Neuronal stem cell (in vitro differentiated cells): ENCODE data around the gene FAM8A1.
"Not testable (repeated sequence)": the region's sequence is repeated elsewhere in the genome, so short reads cannot be mapped to it uniquely, and the experiment has no call there.

ENCODE experiments used
- DNase-seq: peaks from one replicate; pipeline ENCODE4 v3.0.0-alpha.2; 2013; ENCODE audit warnings: low spot score
- H2AFZ ChIP-seq: one replicate; pipeline ENCODE4 v1.6.1; 2013; ENCODE audit warnings: mild to moderate bottlenecking, low read length, inconsistent platforms
- H2AK5ac ChIP-seq: 2 replicates; pipeline ENCODE4 v1.6.1; 2013; ENCODE audit warnings: low read depth, mild to moderate bottlenecking, inconsistent platforms, low read length, moderate library complexity, mixed read lengths
- H2BK120ac ChIP-seq: 2 replicates; pipeline ENCODE4 v1.6.1; 2013; ENCODE audit warnings: low read depth, mild to moderate bottlenecking, inconsistent platforms, low read length, moderate library complexity, mixed read lengths
- H2BK12ac ChIP-seq: one replicate; pipeline ENCODE4 v1.6.1; 2013; ENCODE audit warnings: low read length, inconsistent platforms
- H2BK15ac ChIP-seq: 2 replicates; pipeline ENCODE4 v1.6.1; 2013; ENCODE audit warnings: mild to moderate bottlenecking, low read length, inconsistent platforms, mixed read lengths
- H2BK5ac ChIP-seq: one replicate; pipeline ENCODE4 v1.6.1; 2013; ENCODE audit warnings: inconsistent platforms, mild to moderate bottlenecking, low read length, moderate library complexity
- H3K14ac ChIP-seq: one replicate; pipeline ENCODE4 v1.6.1; 2013; ENCODE audit warnings: low read length, inconsistent platforms
- H3K18ac ChIP-seq: 2 replicates; pipeline ENCODE4 v1.6.1; 2013; ENCODE audit warnings: low read length, inconsistent platforms
- H3K23ac ChIP-seq: 2 replicates; pipeline ENCODE4 v1.6.1; 2013; ENCODE audit warnings: low read depth, mild to moderate bottlenecking, mixed read lengths, low read length, inconsistent platforms; ENCODE audit not compliant: poor library complexity
- H3K27ac ChIP-seq: replicated peaks from 3 replicates; pipeline ENCODE4 v1.5.1; 2013; ENCODE audit warnings: low read length, inconsistent platforms
- H3K27me3 ChIP-seq, 3 experiments: 2 replicates each; pipeline ENCODE4 v1.6.1; 2013; ENCODE audit warnings: low read length in 3 of 3, mild to moderate bottlenecking in 2 of 3, inconsistent platforms in 1 of 3, low read depth in 1 of 3, mixed read lengths in 1 of 3, moderate library complexity in 1 of 3; ENCODE audit not compliant: control insufficient read depth in 3 of 3, insufficient read depth in 3 of 3
- H3K36me3 ChIP-seq, 2 donors: replicated peaks in 1 of 2; 2 replicates each; pipeline ENCODE4 v1.6.1; 2013; ENCODE audit warnings: low read length in 2 of 2; ENCODE audit not compliant: control insufficient read depth in 2 of 2, insufficient read depth in 2 of 2
- H3K4ac ChIP-seq: 2 replicates; pipeline ENCODE4 v1.6.1; 2013; ENCODE audit warnings: inconsistent platforms, mild to moderate bottlenecking, low read length, moderate library complexity
- H3K4me1 ChIP-seq, 2 donors: 1 replicate in 1 of 2; 2 replicates in 1 of 2; pipeline ENCODE4 v1.6.1; 2013; ENCODE audit warnings: low read length in 2 of 2, low read depth in 1 of 2; ENCODE audit not compliant: control insufficient read depth in 2 of 2, insufficient read depth in 1 of 2
- H3K4me2 ChIP-seq: one replicate; pipeline ENCODE4 v1.6.1; 2013; ENCODE audit warnings: mild to moderate bottlenecking, low read length, inconsistent platforms; ENCODE audit not compliant: insufficient read depth, poor library complexity, severe bottlenecking
- H3K4me3 ChIP-seq, 2 donors: 2 replicates each; pipeline ENCODE4 v1.5.1; 2013; ENCODE audit warnings: low read length in 2 of 2, mild to moderate bottlenecking in 2 of 2, inconsistent platforms in 1 of 2, moderate library complexity in 1 of 2
- H3K79me1 ChIP-seq: one replicate; pipeline ENCODE4 v1.6.1; 2013; ENCODE audit warnings: low read depth, mild to moderate bottlenecking, inconsistent platforms, low read length, moderate library complexity
- H3K9ac ChIP-seq: one replicate; pipeline ENCODE4 v1.6.1; 2013; ENCODE audit warnings: mild to moderate bottlenecking, low read depth, low read length, inconsistent platforms; ENCODE audit not compliant: poor library complexity
- H3K9me3 ChIP-seq, 2 donors: replicated peaks in 1 of 2; 2 replicates each; pipeline versions ENCODE3 to v1.6.1; 2013; ENCODE audit warnings: low read length in 2 of 2, mild to moderate bottlenecking in 2 of 2, inconsistent platforms in 1 of 2, low read depth in 1 of 2, mixed read lengths in 1 of 2, moderate library complexity in 1 of 2; ENCODE audit not compliant: control insufficient read depth in 2 of 2, insufficient read depth in 1 of 2
- H4K8ac ChIP-seq: one replicate; pipeline ENCODE4 v1.6.1; 2013; ENCODE audit warnings: low read depth, mild to moderate bottlenecking, inconsistent platforms, low read length, moderate library complexity
- H4K91ac ChIP-seq: one replicate; pipeline ENCODE4 v1.6.1; 2013; ENCODE audit warnings: low read length, low read depth, mild to moderate bottlenecking, inconsistent platforms; ENCODE audit not compliant: poor library complexity
- WGBS, 2 donors: extraction: QIAGEN DNeasy Blood & Tissue Kit; methylation state at CpG; one replicate each; pipeline ENCODE4 v1.1.7; 2013; ENCODE audit warnings: missing lambda C conversion rate in 2 of 2, mixed read lengths in 1 of 2; ENCODE audit not compliant: insufficient read length in 2 of 2, insufficient replicate concordance in 1 of 2; ENCODE audit errors: extremely low coverage in 2 of 2; 5-methylcytosine and 5-hydroxymethylcytosine counted together

Gene FAM8A1

GRCh38 chr6:17580518-17581048 is 19.5 kb upstream of the FAM8A1 start:
- Histone ChIP-seq H4K91ac (no peak overlapping the region), H3K79me1 (no peaks in the 10 kb centered on the region), H2BK12ac (no peak overlapping the region), H3K9ac (no peak overlapping the region), H3K14ac (peak overlapping the region; percentile 56), H2AFZ (peak overlapping the region; percentile 11), H3K36me3 (no peaks in the 10 kb centered on the region), H3K4me1 (peaks cover 0 to 2% of the 10 kb centered on the region in 2 donors), H3K4ac (no peak overlapping the region), H3K4me3 (peak overlapping the region in 1 of 2 donors; percentile 30), H3K18ac (no peak overlapping the region), H4K8ac (no peak overlapping the region), H3K23ac (no peak overlapping the region), H2BK5ac (no peak overlapping the region), H3K4me2 (no peak overlapping the region), H2BK15ac (no peak overlapping the region), H2BK120ac (no peak overlapping the region), H3K9me3 (peaks cover 4 to 7% of the 10 kb centered on the region in 2 donors), H3K27me3 (no peaks in the 10 kb centered on the region), H2AK5ac (no peak overlapping the region), H3K27ac (no peak overlapping the region)
- DNase-seq: no peak
- no CpG with 5 or more reads among the region's 53 CpGs for WGBS, 2 donors

GRCh38 chr6:17581282-17581681 is 18.8 kb upstream of the FAM8A1 start:
- not testable (repeated sequence) for H4K91ac ChIP-seq, H4K8ac ChIP-seq, H2BK5ac ChIP-seq, H2BK12ac ChIP-seq, H3K9ac ChIP-seq, H3K4ac ChIP-seq, H2BK120ac ChIP-seq, H3K4me2 ChIP-seq, H2AK5ac ChIP-seq, H3K79me1 ChIP-seq, H3K27ac ChIP-seq, H3K23ac ChIP-seq, H3K18ac ChIP-seq, H2AFZ ChIP-seq, H3K14ac ChIP-seq, H3K9me3 ChIP-seq, H3K27me3 ChIP-seq, H2BK15ac ChIP-seq, H3K36me3 ChIP-seq, H3K4me3 ChIP-seq, DNase-seq, H3K4me1 ChIP-seq
- WGBS, 2 donors: no CpG with 5 or more reads among the region's 7 CpGs

DNA sequence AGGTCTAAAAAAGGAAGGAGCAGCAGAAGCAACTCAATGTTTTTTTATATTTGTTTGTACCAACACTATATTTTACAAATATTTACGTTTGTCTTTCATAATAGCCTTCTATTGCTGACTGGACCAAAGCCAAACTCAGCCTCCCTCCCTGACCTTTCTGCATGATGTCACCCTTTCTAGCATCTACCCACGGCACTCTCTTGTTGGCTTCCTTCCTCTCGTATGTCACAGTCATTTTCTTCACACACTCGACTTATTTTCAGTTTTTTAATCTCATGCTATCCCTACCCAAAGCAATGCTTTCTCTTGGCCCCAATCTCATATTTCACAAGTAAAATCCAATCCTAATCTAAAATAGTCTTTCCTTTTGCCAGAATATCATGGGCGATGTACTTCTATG is 16.3 kb upstream of the FAM8A1 start:
- H4K91ac ChIP-seq: no peak overlapping the region
- peak overlapping the region; percentile 60 for H2AFZ ChIP-seq
- H3K4me2 ChIP-seq: no peak overlapping the region
- no peak overlapping the region for H3K27ac ChIP-seq
- peaks cover 0 to 2% of the 10 kb centered on the region in 2 donors for H3K4me1 ChIP-seq
- H2BK15ac ChIP-seq: no peak overlapping the region
- no peak overlapping the region for H3K4ac ChIP-seq
- H2BK12ac ChIP-seq: no peak overlapping the region
- no peak overlapping the region for H3K23ac ChIP-seq
- H3K79me1 ChIP-seq: no peaks in the 10 kb centered on the region
- no peak for DNase-seq
- WGBS, 2 donors: no CpG with 5 or more reads among the region's 5 CpGs
- H3K36me3 ChIP-seq: no peaks in the 10 kb centered on the region
- H3K27me3 ChIP-seq: no peaks in the 10 kb centered on the region
- no peak overlapping the region for H3K14ac ChIP-seq
- no peak overlapping the region for H3K9ac ChIP-seq
- H2BK120ac ChIP-seq: no peak overlapping the region
- no peak overlapping the region for H3K18ac ChIP-seq
- no peaks in the 10 kb centered on the region for H3K9me3 ChIP-seq
- H4K8ac ChIP-seq: no peak overlapping the region
- no peak overlapping the region for H2BK5ac ChIP-seq
- no peak overlapping the region for H3K4me3 ChIP-seq
- no peak overlapping the region for H2AK5ac ChIP-seq

GRCh38 chr6:17584241-17584803 is 15.8 kb upstream of the FAM8A1 start:
- Histone ChIP-seq H3K4ac (no peak overlapping the region), H3K9ac (no peak overlapping the region), H2BK15ac (no peak overlapping the region), H3K9me3 (no peaks in the 10 kb centered on the region), H4K91ac (no peak overlapping the region), H3K18ac (no peak overlapping the region), H3K4me3 (no peak overlapping the region), H2BK120ac (no peak overlapping the region), H3K14ac (no peak overlapping the region), H3K4me1 (peaks cover 0 to 3% of the 10 kb centered on the region in 2 donors), H2AFZ (peak overlapping the region; percentile 60), H3K23ac (no peak overlapping the region), H2BK5ac (no peak overlapping the region), H3K27ac (no peak overlapping the region), H2AK5ac (no peak overlapping the region), H2BK12ac (no peak overlapping the region), H3K36me3 (no peaks in the 10 kb centered on the region), H4K8ac (no peak overlapping the region), H3K4me2 (no peak overlapping the region), H3K27me3 (no peaks in the 10 kb centered on the region), H3K79me1 (no peaks in the 10 kb centered on the region)
- DNase-seq: peak; percentile 49
- no CpG with 5 or more reads among the region's 7 CpGs for WGBS, 2 donors
